Caco-2 (cell line): ENCODE results near the gene HTATSF1. TPM values are rescaled to one million over a fixed set of nuclear protein-coding genes. Genes with fewer than 3 reads are reported as not detected.

Source experiments
- Bru-seq: library from RNA; stranded (reverse); fragments of 400-500 nt; gene quantifications from one replicate; lab custom pipeline; 2021; lab: Mats Ljungman, UMichigan
- BruChase-seq, 2 experiments: library from RNA; stranded (reverse); fragments of 400-500 nt; gene quantifications; one replicate each; lab custom pipeline; 2021; lab: Mats Ljungman, UMichigan
- BruUV-seq: library from RNA; stranded (reverse); fragments of 400-500 nt; replicated peaks from 2 replicates; lab custom pipeline; 2021; lab: Mats Ljungman, UMichigan
- CTCF ChIA-PET: fragments of 300-600 bp; sonication (Branson Sonifier 250); formaldehyde crosslinking; loops from one replicate; lab custom pipeline; 2022; ENCODE audit warnings: antibody characterized with exemption; lab: Charles Lee
- POLR2A ChIA-PET: fragments of 300-600 bp; sonication (Branson Sonifier 250); formaldehyde crosslinking; loops from one replicate; lab custom pipeline; 2022; ENCODE audit warnings: antibody characterized with exemption; lab: Charles Lee
- DNase-seq, 2 experiments: peaks; one replicate each; pipeline versions ENCODE4 v3.0.0 to v3.0.0-alpha.2; 2020 to 2022
- H3K27me3 ChIP-seq: replicated peaks from 2 replicates; pipeline ENCODE4 v1.6.0; 2011; ENCODE audit warnings: low read length; ENCODE audit not compliant: control insufficient read depth, insufficient read depth
- H3K36me3 ChIP-seq: 2 replicates; pipeline ENCODE4 v1.5.1; 2011; ENCODE audit warnings: low read length; ENCODE audit not compliant: control insufficient read depth, insufficient read depth
- H3K4me1 ChIP-seq: fragments of 250-450 bp; sonication (Bioruptor Pico); 2 replicates; pipeline ENCODE4 v1.5.1; 2020; ENCODE audit warnings: mild to moderate bottlenecking
- H3K4me3 ChIP-seq: 2 replicates; pipeline ENCODE4 v1.5.1; 2011; ENCODE audit warnings: low read depth, mild to moderate bottlenecking, control low read depth, low read length
- H3K9me3 ChIP-seq: fragments of 250-450 bp; sonication (Bioruptor Pico); 2 replicates; pipeline ENCODE4 v1.5.1; 2020; ENCODE audit warnings: mild to moderate bottlenecking, moderate library complexity
- H3K27ac Mint-ChIP-seq: one replicate; pipeline ENCODE4 v1.8.0; 2022; ENCODE audit warnings: mixed read lengths; ENCODE audit not compliant: unreplicated experiment
- H3K27me3 Mint-ChIP-seq: one replicate; pipeline ENCODE4 v1.8.0; 2022; ENCODE audit warnings: mixed read lengths; ENCODE audit not compliant: insufficient read depth, unreplicated experiment
- H3K36me3 Mint-ChIP-seq: one replicate; pipeline ENCODE4 v1.8.0; 2022; ENCODE audit warnings: mild to moderate bottlenecking, mixed read lengths; ENCODE audit not compliant: insufficient read depth, unreplicated experiment
- H3K4me1 Mint-ChIP-seq: one replicate; pipeline ENCODE4 v1.8.0; 2022; ENCODE audit warnings: low read depth, mixed read lengths; ENCODE audit not compliant: unreplicated experiment
- H3K4me3 Mint-ChIP-seq: one replicate; pipeline ENCODE4 v1.8.0; 2022; ENCODE audit warnings: mild to moderate bottlenecking, moderate library complexity, mixed read lengths; ENCODE audit not compliant: unreplicated experiment
- H3K9me3 Mint-ChIP-seq: one replicate; pipeline ENCODE4 v1.8.0; 2022; ENCODE audit warnings: mixed read lengths; ENCODE audit not compliant: unreplicated experiment
- intact Hi-C: fragments of 100-400 bp; cut with micrococcal nuclease; formaldehyde crosslinking; loops from one replicate; pipeline ENCODE4 v1.10.0; 2022; ENCODE audit not compliant: unreplicated experiment
- long read RNA-seq: library from polyadenylated mRNA; stranded (forward); transcript quantifications from one replicate; pipeline ENCODE4 v2.0.0, GENCODE V29; 2022
- total RNA-seq: library from RNA; stranded (reverse); gene quantifications from 2 replicates; pipeline ENCODE4 v1.2.3, GENCODE V29; 2022
- TF ChIP-seq, protein P1 (sequence below), 2 experiments: fragments of 200-600 bp in 1 of 2; IDR thresholded peaks; 1 replicate in 1 of 2; 2 replicates in 1 of 2; pipeline versions ENCODE4 v1.5.1 to v1.8.0; 2011 to 2022; ENCODE audit warnings: antibody characterized with exemption in 1 of 2, control low read depth in 1 of 2, inconsistent platforms in 1 of 2, low read depth in 1 of 2, low read length in 1 of 2, mild to moderate bottlenecking in 1 of 2, moderate library complexity in 1 of 2; ENCODE audit not compliant: insufficient read depth in 1 of 2, severe bottlenecking in 1 of 2, unreplicated experiment in 1 of 2

Gene HTATSF1
- total RNA-seq (36.5 and 38.3 TPM in 2 replicates), Bru-seq, nascent RNA (percentile 88 among the genes with signal in this experiment), BruChase-seq, experiment 1, labeled RNA remaining after a 2-hour chase (percentile 90 among the genes with signal in this experiment), BruChase-seq, experiment 2, labeled RNA remaining after a 6-hour chase (percentile 96 among the genes with signal in this experiment)
- long read RNA-seq, transcript HTATSF1-201 (9 exons, 2,775 nt), result minor isoform, 54 of 160 reads
- long read RNA-seq, transcript HTATSF1-204 (10 exons, 3,019 nt), result major isoform, 61 of 160 reads
- long read RNA-seq, partial matches to known transcripts, result 15 of 160 reads
- long read RNA-seq, other reads (novel, unspliced or antisense), result 26 of 160 reads

DNA sequence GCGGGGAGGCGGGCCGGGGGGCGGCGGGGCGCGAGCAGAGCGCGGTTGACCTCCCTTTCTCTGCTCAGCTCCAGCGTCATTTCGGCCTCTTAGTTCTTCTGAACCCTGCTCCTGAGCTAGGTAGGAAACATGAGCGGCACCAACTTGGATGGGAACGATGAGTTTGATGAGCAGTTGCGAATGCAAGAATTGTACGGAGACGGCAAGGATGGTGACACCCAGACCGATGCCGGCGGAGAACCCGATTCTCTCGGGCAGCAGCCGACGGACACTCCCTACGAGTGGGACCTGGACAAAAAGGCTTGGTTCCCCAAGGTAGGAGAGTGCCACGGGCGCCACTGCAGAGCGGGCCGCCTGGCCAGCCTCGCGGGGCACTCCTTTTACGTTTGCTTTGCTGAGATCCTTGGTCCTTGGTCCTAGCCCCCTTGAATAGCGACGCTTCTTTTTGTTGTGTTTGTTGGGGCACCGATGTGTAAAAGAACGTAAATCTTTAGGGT is at the start of gene HTATSF1:
TSS of gene HTATSF1 (plus strand) at position 37 of the 497 bp plus-strand sequence. CDS start at position 130, 93 bp downstream.
- TF ChIP-seq, protein P1, sequence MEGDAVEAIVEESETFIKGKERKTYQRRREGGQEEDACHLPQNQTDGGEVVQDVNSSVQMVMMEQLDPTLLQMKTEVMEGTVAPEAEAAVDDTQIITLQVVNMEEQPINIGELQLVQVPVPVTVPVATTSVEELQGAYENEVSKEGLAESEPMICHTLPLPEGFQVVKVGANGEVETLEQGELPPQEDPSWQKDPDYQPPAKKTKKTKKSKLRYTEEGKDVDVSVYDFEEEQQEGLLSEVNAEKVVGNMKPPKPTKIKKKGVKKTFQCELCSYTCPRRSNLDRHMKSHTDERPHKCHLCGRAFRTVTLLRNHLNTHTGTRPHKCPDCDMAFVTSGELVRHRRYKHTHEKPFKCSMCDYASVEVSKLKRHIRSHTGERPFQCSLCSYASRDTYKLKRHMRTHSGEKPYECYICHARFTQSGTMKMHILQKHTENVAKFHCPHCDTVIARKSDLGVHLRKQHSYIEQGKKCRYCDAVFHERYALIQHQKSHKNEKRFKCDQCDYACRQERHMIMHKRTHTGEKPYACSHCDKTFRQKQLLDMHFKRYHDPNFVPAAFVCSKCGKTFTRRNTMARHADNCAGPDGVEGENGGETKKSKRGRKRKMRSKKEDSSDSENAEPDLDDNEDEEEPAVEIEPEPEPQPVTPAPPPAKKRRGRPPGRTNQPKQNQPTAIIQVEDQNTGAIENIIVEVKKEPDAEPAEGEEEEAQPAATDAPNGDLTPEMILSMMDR (IDR thresholded peaks at IDR 0.05; ENCODE audit: insufficient read depth in 1 of 2, low read depth in 1 of 2, low read length in 1 of 2, severe bottlenecking in 1 of 2, unreplicated experiment in 1 of 2), result no peak
- Mint-ChIP-seq H3K27ac (peak within 1 kb of the TSS; percentile 83), H3K9me3 (no peaks in the 10 kb centered on the region), H3K36me3 (peaks cover 6% of the 10 kb centered on the region), H3K27me3 (no peaks in the 10 kb centered on the region), H3K4me1 (no peaks in the 10 kb centered on the region), H3K4me3 (peak within 1 kb of the TSS; percentile 81)
- Histone ChIP-seq H3K4me1 (no peaks in the 10 kb centered on the region), H3K36me3 (no peaks in the 10 kb centered on the region), H3K27me3 (no peaks in the 10 kb centered on the region), H3K9me3 (no peaks in the 10 kb centered on the region), H3K4me3 (peak within 1 kb of the TSS; percentile 82)
- TSS peak; percentile 33 for BruUV-seq
- POLR2A ChIA-PET, result interaction anchor here (0.6 to 1.0 kb wide), 2 partner anchors 31 to 375 kb away, joined by 3 to 18 read pairs; no protein-coding TSS in a partner anchor
- CTCF ChIA-PET, result no interaction called here
- DNase-seq, result no peak
- intact Hi-C loops, result loop anchor here (2.0 to 5.0 kb wide), 3 partner anchors 35 to 247 kb away; partner anchors contain the start of genes MAP7D3 and VGLL1

DNA sequence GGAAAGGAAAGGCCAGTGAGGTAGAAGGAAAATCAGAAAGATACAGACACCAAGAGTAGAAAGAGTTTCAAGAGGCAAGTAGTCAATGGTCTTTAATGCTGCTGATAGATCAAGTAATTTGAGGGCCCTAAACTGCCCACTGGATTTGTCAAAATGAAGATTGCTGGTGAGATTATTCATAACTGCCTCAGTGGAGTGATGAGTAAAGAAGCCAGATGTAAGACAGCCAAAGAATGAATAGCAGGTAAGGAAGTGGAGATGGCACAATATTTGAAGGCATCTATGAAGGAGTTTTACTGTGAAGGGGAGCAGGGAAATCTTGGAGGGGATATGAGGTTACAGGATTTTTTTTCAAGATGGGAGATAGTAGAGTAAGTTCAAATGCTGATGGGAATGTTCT is 49.4 kb upstream of the HTATSF1 start:
- Histone ChIP-seq H3K4me1 (no peaks in the 10 kb centered on the region), H3K4me3 (no peak overlapping the region), H3K27me3 (no peaks in the 10 kb centered on the region), H3K9me3 (no peaks in the 10 kb centered on the region), H3K36me3 (no peaks in the 10 kb centered on the region)
- ChIA-PET POLR2A (no interaction called here), CTCF (no interaction called here)
- H3K4me3 Mint-ChIP-seq, result no peak overlapping the region
- H3K36me3 Mint-ChIP-seq, result no peaks in the 10 kb centered on the region
- TF ChIP-seq, protein P1 (IDR thresholded peaks at IDR 0.05; ENCODE audit: insufficient read depth in 1 of 2, low read depth in 1 of 2, low read length in 1 of 2, severe bottlenecking in 1 of 2, unreplicated experiment in 1 of 2), result no peak
- intact Hi-C loops, result no loop called here
- BruUV-seq, result no TSS peak
- H3K4me1 Mint-ChIP-seq, result no peaks in the 10 kb centered on the region
- no peaks in the 10 kb centered on the region for H3K9me3 Mint-ChIP-seq
- DNase-seq, result no peak
- H3K27ac Mint-ChIP-seq, result no peak overlapping the region
- H3K27me3 Mint-ChIP-seq, result no peaks in the 10 kb centered on the region

DNA sequence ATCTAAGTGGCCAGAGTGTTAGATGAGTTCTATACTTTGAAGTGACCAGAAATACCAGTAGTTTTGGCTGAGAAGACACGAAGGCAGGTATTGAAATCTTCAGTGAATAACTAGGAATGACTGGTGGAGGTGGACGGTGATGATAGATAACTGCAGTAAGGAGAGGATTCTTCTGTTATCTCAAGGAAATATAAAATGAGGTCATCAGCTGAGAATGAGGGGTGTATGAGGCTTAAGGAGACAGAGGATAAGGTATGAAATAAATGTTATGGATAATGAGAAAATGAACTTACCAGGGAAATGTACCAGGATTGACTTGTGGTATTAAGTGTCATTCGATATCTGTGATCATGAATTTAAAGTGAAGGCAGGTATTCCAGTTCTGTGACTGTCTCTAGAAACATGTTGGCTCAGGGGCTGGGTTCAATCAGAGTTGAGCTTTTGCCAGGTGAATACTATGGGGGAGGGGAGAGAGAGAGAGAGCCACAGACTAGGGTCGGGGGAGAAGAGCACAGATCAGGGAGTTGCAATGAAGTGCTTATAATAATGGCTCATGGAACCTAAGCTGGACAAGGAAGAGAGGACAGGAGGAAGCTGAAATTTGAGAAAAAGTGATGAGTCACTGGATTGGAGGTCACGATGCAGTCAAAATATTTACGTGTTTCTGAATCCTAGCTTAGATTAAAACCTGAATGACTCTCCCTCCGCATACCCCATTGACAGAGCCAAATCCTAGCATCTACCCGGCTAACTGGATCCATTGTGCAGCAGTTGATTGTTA is 47.2 kb upstream of the HTATSF1 start:
- CTCF ChIA-PET, result no interaction called here
- BruUV-seq, result no TSS peak

More for the DNA sequence above, 47.2 kb upstream of the HTATSF1 start:
- no peaks in the 10 kb centered on the region for H3K36me3 ChIP-seq
- no peaks in the 10 kb centered on the region for H3K9me3 ChIP-seq
- no peak for DNase-seq
- TF ChIP-seq, protein P1 (IDR thresholded peaks at IDR 0.05; ENCODE audit: insufficient read depth in 1 of 2, low read depth in 1 of 2, low read length in 1 of 2, severe bottlenecking in 1 of 2, unreplicated experiment in 1 of 2), result no peak
- intact Hi-C loops, result no loop called here
- H3K27me3 ChIP-seq, result no peaks in the 10 kb centered on the region
- H3K4me3 Mint-ChIP-seq, result no peak overlapping the region
- POLR2A ChIA-PET, result no interaction called here
- H3K27ac Mint-ChIP-seq, result no peak overlapping the region
- no peaks in the 10 kb centered on the region for H3K4me1 ChIP-seq
- H3K4me3 ChIP-seq, result no peak overlapping the region
- H3K27me3 Mint-ChIP-seq, result no peaks in the 10 kb centered on the region
- no peaks in the 10 kb centered on the region for H3K9me3 Mint-ChIP-seq
- no peaks in the 10 kb centered on the region for H3K36me3 Mint-ChIP-seq
- no peaks in the 10 kb centered on the region for H3K4me1 Mint-ChIP-seq
